CD4-positive, alpha-beta T cell (primary cell): ENCODE measurements around the gene RBP7. TPM values are rescaled to one million over a fixed set of nuclear protein-coding genes. Genes with fewer than 3 reads are reported as not detected.
"Not testable (repeated sequence)": the region's sequence is repeated elsewhere in the genome, so short reads cannot be mapped to it uniquely, and the experiment has no call there.

Experiments
- ATAC-seq: fragments of 200-7000 bp; cut with Tn5 transposase; one replicate; pipeline ENCODE4 v1.10.0; 2022; ENCODE audit warnings: mild to moderate bottlenecking; ENCODE audit not compliant: poor library complexity
- CTCF ChIA-PET: fragments of 350-600 bp; sonication (Branson Sonifier 250); formaldehyde crosslinking; loops from one replicate; lab custom pipeline; 2021; ENCODE audit warnings: antibody characterized with exemption, inconsistent platforms; lab: Charles Lee
- POLR2A ChIA-PET: fragments of 350-600 bp; sonication (Branson Sonifier 250); formaldehyde crosslinking; loops from one replicate; lab custom pipeline; 2021; ENCODE audit warnings: antibody characterized with exemption, inconsistent platforms; lab: Charles Lee
- DNase-seq, 14 experiments: peaks; one replicate each; pipeline ENCODE4 v3.0.0-alpha.2; 2013 to 2020; ENCODE audit warnings: mixed read lengths in 2 of 14
- H3K27ac ChIP-seq, 2 donors: one replicate each; pipeline versions ENCODE4 v1.5.1 to v1.7.0; 2013; ENCODE audit warnings: low read length in 2 of 2, low read depth in 1 of 2, mild to moderate bottlenecking in 1 of 2
- H3K27me3 ChIP-seq, 2 experiments: 1 replicate in 1 of 2; 2 replicates in 1 of 2; pipeline versions ENCODE4 v1.6.1 to v1.7.0; 2013; ENCODE audit warnings: low read length in 2 of 2, control low read depth in 1 of 2, mild to moderate bottlenecking in 1 of 2, moderate library complexity in 1 of 2; ENCODE audit not compliant: insufficient read depth in 2 of 2, control insufficient read depth in 1 of 2
- H3K36me3 ChIP-seq: one replicate; pipeline ENCODE4 v1.6.1; 2013; ENCODE audit warnings: low read length, control low read depth; ENCODE audit not compliant: insufficient read depth
- H3K4me1 ChIP-seq: one replicate; pipeline ENCODE4 v1.6.1; 2013; ENCODE audit warnings: low read length, control low read depth; ENCODE audit not compliant: insufficient read depth
- H3K4me3 ChIP-seq: one replicate; pipeline ENCODE4 v1.5.1; 2013; ENCODE audit warnings: mild to moderate bottlenecking, low read length, moderate library complexity
- H3K9me3 ChIP-seq, 2 experiments: 1 replicate in 1 of 2; 2 replicates in 1 of 2; pipeline versions ENCODE4 v1.6.1 to v1.7.0; 2013; ENCODE audit warnings: low read length in 2 of 2, mild to moderate bottlenecking in 2 of 2, control low read depth in 1 of 2, moderate library complexity in 1 of 2; ENCODE audit not compliant: control insufficient read depth in 1 of 2, insufficient read depth in 1 of 2
- H3K27ac Mint-ChIP-seq: one replicate; pipeline ENCODE4 v1.8.0; 2020; ENCODE audit warnings: mixed read lengths
- H3K27me3 Mint-ChIP-seq: one replicate; pipeline ENCODE4 v1.8.0; 2021; ENCODE audit warnings: mixed read lengths
- H3K36me3 Mint-ChIP-seq: one replicate; pipeline ENCODE4 v1.8.0; 2021; ENCODE audit warnings: low read depth, mixed read lengths
- H3K4me1 Mint-ChIP-seq: one replicate; pipeline ENCODE4 v1.8.0; 2021; ENCODE audit warnings: low read depth, mixed read lengths
- H3K4me3 Mint-ChIP-seq: one replicate; pipeline ENCODE4 v1.8.0; 2020; ENCODE audit warnings: mild to moderate bottlenecking, mixed read lengths
- H3K9me3 Mint-ChIP-seq: one replicate; pipeline ENCODE4 v1.8.0; 2020; ENCODE audit warnings: mixed read lengths
- intact Hi-C, 2 experiments: fragments of 100-400 bp; cut with DNase I in 1 of 2; cut with micrococcal nuclease in 1 of 2; formaldehyde crosslinking; loops; one replicate each; pipeline versions ENCODE4 v1.15.1 to v1.9.0; 2023 to 2025; cut with DNase I, micrococcal nuclease
- total RNA-seq, 174 experiments: library from RNA in 2 of 174; stranded (reverse) in 2 of 174; gene quantifications; one replicate each; pipeline ENCODE4 v1.2.3 and lab custom pipeline; 2021 to 2026
- TF ChIP-seq, protein P1 (sequence below): fragments of 200-600 bp; IDR thresholded peaks from one replicate; pipeline ENCODE4 v1.8.0; 2022; ENCODE audit warnings: antibody characterized with exemption, mild to moderate bottlenecking

Gene RBP7
- total RNA-seq, 2 experiments from 2014 or later: 0.70 TPM; not detected in 1

DNA sequence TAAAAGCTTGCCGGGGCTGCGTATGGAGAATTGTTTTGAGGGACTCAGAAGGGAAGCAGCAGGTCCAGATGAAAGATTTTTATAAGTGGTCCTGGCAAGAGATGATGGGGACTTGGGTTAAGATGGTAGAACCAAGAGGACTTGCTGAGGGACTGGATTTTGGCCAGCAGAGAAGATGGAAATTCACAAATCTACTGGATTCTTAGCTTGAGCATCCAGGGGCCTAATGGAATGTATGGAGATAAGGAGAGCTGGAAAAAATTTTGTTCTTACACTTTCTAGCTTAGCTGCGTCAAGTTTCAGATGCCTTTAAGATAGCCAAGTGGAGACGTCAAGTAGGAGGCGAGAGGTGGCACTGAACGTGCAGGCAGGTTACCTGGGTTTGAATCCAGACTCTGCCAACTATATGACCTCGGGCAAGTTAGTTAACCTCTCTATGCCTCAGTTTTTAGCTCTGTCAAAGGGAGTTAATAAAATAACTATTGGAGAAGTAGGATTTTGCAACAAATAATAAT is 3.4 kb upstream of the RBP7 start:
- POLR2A ChIA-PET: no interaction called here
- no peak overlapping the region for H3K4me3 Mint-ChIP-seq
- H3K4me1 ChIP-seq: peaks cover 16% of the 10 kb centered on the region
- no peaks in the 10 kb centered on the region for H3K36me3 Mint-ChIP-seq
- ATAC-seq (no peak), DNase-seq (no peak)
- peaks cover 17 to 19% of the 10 kb centered on the region in 2 experiments for H3K27me3 ChIP-seq
- H3K27me3 Mint-ChIP-seq: peaks cover 37% of the 10 kb centered on the region
- H3K9me3 Mint-ChIP-seq: no peaks in the 10 kb centered on the region
- peaks cover 6% of the 10 kb centered on the region for H3K4me1 Mint-ChIP-seq
- TF ChIP-seq, protein P1, sequence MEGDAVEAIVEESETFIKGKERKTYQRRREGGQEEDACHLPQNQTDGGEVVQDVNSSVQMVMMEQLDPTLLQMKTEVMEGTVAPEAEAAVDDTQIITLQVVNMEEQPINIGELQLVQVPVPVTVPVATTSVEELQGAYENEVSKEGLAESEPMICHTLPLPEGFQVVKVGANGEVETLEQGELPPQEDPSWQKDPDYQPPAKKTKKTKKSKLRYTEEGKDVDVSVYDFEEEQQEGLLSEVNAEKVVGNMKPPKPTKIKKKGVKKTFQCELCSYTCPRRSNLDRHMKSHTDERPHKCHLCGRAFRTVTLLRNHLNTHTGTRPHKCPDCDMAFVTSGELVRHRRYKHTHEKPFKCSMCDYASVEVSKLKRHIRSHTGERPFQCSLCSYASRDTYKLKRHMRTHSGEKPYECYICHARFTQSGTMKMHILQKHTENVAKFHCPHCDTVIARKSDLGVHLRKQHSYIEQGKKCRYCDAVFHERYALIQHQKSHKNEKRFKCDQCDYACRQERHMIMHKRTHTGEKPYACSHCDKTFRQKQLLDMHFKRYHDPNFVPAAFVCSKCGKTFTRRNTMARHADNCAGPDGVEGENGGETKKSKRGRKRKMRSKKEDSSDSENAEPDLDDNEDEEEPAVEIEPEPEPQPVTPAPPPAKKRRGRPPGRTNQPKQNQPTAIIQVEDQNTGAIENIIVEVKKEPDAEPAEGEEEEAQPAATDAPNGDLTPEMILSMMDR: no peak
- H3K9me3 ChIP-seq: peaks cover 0 to 10% of the 10 kb centered on the region in 2 experiments
- H3K27ac Mint-ChIP-seq: no peak overlapping the region
- CTCF ChIA-PET: no interaction called here
- H3K36me3 ChIP-seq: no peaks in the 10 kb centered on the region
- intact Hi-C loops: no loop called here
- no peak overlapping the region for H3K4me3 ChIP-seq
- H3K27ac ChIP-seq: no peak overlapping the region

DNA sequence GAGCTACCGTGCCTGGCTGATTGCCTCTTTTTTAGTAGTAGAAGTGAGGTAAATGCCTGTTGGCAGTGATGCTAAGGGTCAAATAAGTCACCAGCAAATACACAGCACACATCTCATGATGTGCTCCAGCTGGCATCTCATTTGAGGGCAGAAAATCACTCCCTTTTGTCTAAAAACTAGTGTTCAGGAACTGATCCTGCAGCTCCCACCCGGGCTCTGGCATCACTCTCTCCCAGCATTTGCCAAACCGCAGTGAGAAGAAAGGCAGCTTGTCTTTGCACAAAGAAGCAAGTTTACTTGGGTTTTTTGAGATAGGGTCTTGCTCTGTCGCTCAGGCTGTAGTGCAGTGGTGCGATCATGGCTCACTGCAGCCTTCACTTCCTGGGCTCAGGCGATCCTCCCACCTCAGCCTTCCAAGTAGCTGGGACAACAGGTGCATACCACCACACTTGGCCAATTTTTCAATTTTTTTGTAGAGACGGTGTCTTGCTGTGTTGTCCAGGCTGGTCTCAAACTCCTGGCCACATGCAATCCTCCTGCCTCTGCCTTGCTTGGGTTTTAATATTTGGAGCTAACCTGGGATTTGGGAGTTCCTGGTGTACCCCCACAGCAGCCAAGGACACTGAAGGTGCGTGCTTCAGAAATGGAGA is 4.1 kb downstream of the RBP7 start:
- peaks cover 38% of the 10 kb centered on the region for H3K27me3 Mint-ChIP-seq

DNA sequence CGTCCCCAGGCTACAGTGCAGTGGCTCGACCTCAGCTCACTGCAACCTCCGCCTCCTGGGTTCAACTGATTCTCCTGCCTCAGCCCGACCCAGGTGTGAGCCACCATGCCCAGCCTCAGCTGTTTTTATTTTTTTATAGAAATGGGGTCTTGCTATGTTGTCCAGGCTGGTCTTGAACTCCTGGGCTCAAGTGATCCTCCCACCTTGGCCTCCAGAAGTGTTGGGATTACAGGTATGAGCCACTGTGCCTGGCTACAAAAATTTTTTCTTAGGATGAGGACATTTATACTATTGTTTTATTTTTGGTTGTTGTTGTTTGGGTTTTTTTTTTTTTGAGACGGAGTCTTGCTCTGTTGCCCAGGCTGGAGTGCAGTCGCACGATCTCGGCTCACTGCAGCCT is 8.2 kb downstream of the RBP7 start:
- H3K4me1 Mint-ChIP-seq, H3K4me3 ChIP-seq, H3K4me3 Mint-ChIP-seq, H3K36me3 Mint-ChIP-seq, H3K9me3 ChIP-seq, H3K36me3 ChIP-seq, H3K9me3 Mint-ChIP-seq, intact Hi-C loops, DNase-seq, ATAC-seq, CTCF ChIA-PET, H3K27ac Mint-ChIP-seq, H3K4me1 ChIP-seq, POLR2A ChIA-PET, H3K27ac ChIP-seq: not testable (repeated sequence)
- H3K27me3 ChIP-seq: peaks cover 0 to 15% of the 10 kb centered on the region in 2 experiments
- peaks cover 15% of the 10 kb centered on the region for H3K27me3 Mint-ChIP-seq

More for the DNA sequence above, 4.1 kb downstream of the RBP7 start:
- DNase-seq (no peak), ATAC-seq (no peak)
- Mint-ChIP-seq H3K4me3 (no peak overlapping the region), H3K36me3 (no peaks in the 10 kb centered on the region), H3K27ac (no peak overlapping the region), H3K4me1 (peaks cover 6% of the 10 kb centered on the region), H3K9me3 (no peaks in the 10 kb centered on the region)
- H3K4me1 ChIP-seq: peaks cover 16% of the 10 kb centered on the region
- no peaks in the 10 kb centered on the region for H3K36me3 ChIP-seq
- CTCF ChIA-PET: no interaction called here
- intact Hi-C loops: no loop called here
- POLR2A ChIA-PET: interaction anchor here (0.6 kb wide), 1 partner anchor 1082 kb away, joined by 4 read pairs; no protein-coding TSS in a partner anchor
- peaks cover 20 to 41% of the 10 kb centered on the region in 2 experiments for H3K27me3 ChIP-seq
- peaks cover 0 to 14% of the 10 kb centered on the region in 2 experiments for H3K9me3 ChIP-seq
- H3K27ac ChIP-seq: no peak overlapping the region
- no peak overlapping the region for H3K4me3 ChIP-seq
- TF ChIP-seq, protein P1: no peak
